ENCODE data around the gene CADPS2.

GRCh38 chr7:122604251-122604650 lies 282.0 kb downstream of the CADPS2 start:
- TF ChIP-seq CTCF (conservative IDR thresholded peaks at IDR 0.05; ENCODE audit: low read depth, low read length) (no peak), SMC3 (IDR thresholded peaks at IDR 0.05; ENCODE audit: low read depth, low read length) (no peak), POLR2A (IDR thresholded peaks at IDR 0.05; ENCODE audit: low read depth, low read length) (no peak)
